CD4-positive, alpha-beta T cell treated with Interferon alpha-2 for 1 hour (primary cell): ENCODE data around the gene MFSD2A.
A peak's percentile ranks its signal among the peaks of the same experiment; 100 is the strongest.
"Not testable (repeated sequence)": the region's sequence is repeated elsewhere in the genome, so short reads cannot be mapped to it uniquely, and the experiment has no call there.

Source experiments
- DNase-seq, 2 donors: peaks; one replicate each; pipeline ENCODE4 v3.0.0-alpha.2; 2020 to 2022

Gene MFSD2A

DNA sequence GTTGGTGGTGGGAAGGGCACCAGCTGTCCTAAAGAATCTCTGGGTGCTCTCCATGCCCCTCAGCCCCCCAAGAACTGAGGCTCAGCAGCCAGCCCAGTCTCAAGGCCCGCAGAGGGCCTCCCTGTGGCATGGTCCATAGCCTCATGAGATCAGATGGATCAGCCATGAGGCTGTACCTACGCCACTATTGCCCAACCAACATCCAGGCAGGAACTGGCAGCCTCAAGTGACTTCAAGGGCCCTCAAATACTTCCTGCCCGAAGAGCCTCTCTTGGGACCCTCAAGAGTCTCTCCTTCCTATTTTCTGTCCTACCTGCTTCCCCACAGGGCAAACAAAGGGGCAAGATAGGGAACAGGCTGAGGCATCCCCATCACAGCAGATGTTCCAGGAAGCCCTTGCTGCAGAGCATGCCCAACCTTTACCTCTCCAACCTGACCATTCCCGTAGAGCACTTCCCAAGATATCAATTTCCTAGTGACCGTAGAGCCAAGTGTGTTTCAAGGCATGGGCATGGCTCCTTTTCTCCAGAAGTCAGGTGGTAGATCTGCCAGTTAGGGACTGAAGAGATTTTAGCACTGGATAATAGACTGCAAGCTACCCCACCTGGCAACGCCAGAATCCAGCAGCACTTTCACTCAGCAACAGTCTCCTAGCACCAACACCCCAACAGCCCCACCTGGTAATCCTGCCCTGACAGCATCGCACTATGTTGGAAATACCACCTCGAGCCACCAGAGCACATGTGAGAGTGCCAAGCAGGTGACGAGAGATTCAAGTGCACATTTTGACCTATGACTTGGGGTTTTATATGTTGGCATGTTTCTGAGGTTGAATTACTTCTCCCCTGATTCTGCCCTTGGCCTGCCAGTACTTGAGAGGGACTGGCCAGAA lies 13.7 kb upstream of the MFSD2A start:
- no peak for DNase-seq

DNA sequence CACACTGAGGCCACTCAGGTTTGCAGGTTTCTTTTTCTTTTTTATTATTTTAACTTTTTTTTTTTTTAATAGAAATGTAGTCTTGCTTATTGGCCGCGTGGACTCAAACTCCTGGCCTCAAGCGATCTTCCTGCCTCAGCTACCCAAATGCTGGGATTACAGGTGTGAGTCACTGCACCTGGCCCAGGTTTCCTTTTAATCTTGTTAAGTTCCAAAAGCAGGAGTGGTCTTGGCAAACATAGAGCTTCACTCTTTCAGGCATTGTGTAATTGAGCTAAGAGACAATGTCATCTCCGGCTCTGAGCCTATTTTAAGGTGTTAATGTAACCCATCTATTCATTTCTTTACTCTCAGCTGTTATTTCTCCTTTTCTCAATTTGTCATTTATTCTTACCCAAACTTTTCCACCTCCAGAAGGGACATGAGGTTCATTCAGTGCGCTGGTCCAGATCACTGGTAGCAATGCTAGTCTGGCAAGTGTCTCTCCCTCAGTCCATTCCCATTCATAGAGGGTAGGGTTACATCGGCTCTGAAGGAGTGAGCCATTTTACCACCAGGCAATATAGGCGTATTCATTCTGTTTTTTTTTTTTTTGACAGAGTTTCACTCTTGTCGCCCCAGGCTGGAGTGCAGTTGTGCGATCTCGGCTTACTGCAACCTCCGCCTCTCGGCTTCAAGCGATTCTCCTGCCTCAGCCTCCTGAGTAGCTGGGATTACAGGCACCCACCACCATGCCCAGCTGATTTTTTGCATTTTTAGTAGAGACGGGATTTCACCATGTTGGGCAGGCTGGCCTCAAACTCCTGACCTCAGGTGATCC lies 11.3 kb upstream of the MFSD2A start:
- DNase-seq: no peak

- DNase-seq: no peak
Observed at GRCh38 chr1:39944410-39945112, 10.4 kb upstream of the MFSD2A start.

DNA sequence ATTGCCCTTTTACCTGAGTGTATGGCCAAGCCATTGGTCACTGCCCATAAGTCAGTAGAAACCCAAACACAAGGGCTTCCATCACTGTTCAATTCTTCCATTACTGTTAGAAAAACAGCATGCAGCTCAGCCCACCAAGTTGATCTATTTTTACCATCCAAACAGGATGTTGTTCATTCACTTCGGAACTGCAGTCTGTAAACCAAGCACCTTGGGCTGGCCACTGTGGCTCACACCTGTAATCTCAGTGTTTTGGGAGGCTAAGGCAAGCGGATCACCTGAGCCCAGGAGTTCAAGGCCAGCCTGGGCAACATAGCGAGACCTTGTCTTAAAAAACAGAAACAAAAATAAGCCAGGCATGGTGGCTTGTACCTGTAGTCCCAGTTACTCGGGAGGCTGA lies 8.7 kb upstream of the MFSD2A start:
- no peak for DNase-seq

DNA sequence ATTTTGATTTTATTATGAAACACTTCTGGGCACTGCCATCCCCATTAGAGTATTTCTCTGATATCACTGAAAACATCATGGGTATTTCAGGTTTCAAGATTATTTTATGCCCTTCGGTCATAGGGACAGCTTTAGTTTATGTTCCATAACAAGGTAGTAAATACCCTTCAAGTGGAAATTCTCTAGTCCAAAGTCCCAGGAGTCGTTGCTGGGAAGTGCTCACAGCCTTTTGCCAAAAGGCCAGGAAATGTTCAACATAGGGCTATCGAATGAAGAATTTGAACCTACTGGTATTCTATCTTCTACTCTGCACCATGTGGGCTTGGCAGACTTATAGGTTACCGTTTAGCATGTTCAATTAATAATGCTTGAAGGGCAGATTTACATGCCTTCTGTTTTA lies 7.7 kb upstream of the MFSD2A start:
- DNase-seq: no peak

GRCh38 chr1:39949891-39950290 lies 5.1 kb upstream of the MFSD2A start:
- DNase-seq: no peak

GRCh38 chr1:39951926-39952325 lies 3.0 kb upstream of the MFSD2A start:
- DNase-seq: no peak

DNA sequence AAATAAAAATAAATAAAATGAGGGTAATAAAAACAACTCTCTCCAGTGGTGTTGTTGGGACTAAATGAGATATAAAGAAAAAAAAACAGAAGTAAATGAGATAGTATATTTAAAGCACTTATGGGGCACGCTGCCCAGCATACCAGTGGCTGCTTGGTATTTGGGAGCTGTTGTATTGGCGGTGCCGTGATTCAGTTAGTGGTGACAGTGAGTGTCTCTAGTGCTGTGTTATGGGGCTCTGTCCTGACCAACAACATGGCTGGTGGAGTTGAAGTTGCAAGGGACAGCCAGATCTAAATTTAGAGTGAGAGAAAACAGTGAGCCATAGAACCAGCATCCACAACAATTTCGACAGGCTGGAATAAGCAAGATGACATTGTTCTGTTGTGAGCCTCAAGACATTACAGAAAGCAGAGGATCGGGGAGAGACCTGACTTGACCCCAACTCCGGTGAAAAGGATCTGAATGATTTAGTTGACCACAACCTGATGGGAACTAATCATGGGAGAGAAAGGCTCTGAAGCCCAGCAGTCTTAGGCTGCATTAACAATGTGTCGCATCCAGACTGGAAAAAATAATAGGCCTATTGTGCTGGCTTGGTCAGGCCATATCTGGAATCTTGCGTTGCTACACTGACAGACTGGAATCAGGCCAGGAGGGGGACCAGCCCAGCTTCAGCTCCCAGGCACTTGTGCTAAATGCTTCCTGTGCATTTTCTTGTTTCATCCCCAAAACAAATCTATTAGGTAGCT lies 2.4 kb upstream of the MFSD2A start:
- DNase-seq: no peak

GRCh38 chr1:39954324-39954869 lies 548 bp upstream of the MFSD2A start:
- DNase-seq: no peak

GRCh38 chr1:39955547-39956539 lies 898 bp downstream of the MFSD2A start:
- DNase-seq: peak; percentile 4 to 34

DNA sequence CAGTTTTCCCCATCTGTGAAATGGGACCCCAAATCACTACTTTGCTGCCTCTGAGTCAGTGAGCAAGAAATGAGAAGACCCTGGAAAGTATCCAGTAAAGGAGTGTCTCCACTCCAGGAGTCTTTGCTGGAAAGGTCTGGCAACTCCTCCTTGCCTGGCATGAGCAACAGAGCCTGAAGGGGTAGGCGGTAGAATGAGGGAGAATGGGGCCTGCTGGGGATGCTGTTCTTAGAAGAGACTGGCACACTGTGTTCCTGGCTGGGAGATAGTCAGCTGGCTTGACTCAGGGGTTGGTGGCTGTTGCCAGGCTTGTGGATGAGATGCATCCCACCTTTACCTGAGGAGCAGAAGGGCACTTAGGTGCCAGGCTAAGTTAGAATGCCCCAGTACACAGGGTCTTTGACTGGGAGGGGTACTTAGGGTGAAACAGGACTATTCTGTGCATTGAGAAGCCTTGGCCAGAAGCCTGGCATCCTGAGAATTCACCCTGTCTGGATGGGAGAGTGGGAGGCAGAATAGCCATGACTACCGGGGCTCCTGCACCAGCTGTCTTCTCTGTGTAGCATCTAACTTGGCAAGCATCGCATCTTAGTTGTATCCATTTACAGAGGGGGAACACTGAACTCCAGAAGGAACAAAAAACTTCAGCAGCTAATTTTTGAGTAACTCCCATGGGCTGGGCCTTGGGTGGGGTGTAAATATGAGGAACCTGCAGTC lies 2.5 kb downstream of the MFSD2A start:
- no peak for DNase-seq

- DNase-seq: no peak
Observed at GRCh38 chr1:39958403-39959200, 3.7 kb downstream of the MFSD2A start.

DNA sequence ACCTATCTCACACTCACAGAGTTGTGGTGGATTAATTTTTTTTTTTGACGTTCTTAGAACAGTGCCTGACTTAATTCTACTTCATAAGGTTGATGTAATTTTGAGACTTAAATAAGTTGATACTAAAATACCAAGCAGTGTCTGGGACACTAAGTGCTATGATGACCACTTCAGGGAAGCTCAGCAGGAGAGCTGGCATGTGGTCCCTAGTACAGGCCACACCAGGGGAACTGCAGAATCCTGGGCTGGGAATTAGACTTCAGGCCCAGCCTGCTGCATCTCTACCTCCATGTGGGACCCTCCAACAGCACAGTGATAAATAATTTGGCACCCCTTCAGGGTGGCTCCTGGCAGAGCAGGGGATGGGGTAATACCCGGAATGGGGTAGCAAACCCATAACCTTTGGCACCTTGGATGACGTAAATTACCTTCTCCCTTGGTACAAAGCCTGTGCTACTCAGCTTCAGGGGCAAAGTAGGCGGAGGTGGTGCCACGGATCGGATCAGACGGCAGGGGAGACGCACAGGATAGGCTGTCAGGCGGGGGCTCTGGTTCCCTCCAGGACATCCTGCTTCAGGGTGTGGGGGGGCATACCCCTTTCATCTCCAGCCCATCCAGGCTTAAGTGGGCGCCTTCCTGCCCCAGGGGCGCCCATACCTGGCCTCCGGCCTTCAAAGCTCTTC lies 4.8 kb downstream of the MFSD2A start:
- no peak for DNase-seq

- DNase-seq: peak; percentile 5 to 56
Observed at GRCh38 chr1:39960431-39960958, 5.5 kb downstream of the MFSD2A start.

DNA sequence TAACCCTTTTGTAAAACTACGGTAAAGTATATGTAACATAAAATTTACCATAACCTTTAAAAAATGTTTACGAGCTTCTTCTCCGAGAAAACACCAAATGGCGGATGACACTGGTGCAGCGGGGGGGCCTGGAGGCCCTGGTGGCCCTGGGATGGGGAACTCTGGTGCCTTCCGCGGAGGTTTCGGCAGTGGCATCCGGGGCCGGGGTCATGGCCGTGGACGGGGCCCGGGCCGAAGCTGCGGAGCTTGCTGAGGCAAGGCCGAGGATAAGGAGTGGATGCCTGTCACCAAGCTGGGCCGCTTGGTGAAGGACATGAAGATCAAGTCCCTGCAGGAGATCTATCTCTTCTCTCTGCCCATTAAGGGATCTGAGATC lies 7.5 kb downstream of the MFSD2A start:
- DNase-seq: no peak

GRCh38 chr1:39962964-39963363 lies 8.0 kb downstream of the MFSD2A start:
- DNase-seq: not testable (repeated sequence)

GRCh38 chr1:39964552-39964951 lies 9.6 kb downstream of the MFSD2A start:
- no peak for DNase-seq

DNA sequence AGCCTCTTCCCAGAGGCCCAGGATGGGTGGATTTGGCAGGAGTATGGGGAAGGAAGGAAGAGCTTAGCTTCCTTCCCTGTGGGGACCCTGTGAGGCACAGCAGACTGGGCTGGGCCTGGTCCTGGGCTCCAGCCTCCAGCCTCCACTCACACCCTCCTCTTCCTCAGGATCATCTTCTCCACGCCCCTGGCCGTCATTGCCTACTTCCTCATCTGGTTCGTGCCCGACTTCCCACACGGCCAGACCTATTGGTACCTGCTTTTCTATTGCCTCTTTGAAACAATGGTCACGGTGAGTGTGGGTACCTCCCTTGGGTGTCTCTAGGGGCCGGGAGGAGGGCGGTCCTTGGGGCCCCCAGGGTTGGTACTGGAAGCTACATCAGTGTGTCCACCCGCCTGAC lies 10.1 kb downstream of the MFSD2A start:
- no peak for DNase-seq

GRCh38 chr1:39969048-39969447 lies 14.1 kb downstream of the MFSD2A start:
- no peak for DNase-seq
